Measurements from ENCODE around the gene BBX. TPM values are rescaled to one million over a fixed set of nuclear protein-coding genes. Genes with fewer than 3 reads are reported as not detected.

BBX gene
- total RNA-seq, 1 experiment from 2014 or later: 45.0 TPM

GRCh38 chr3:107729686-107730085 is 206.9 kb downstream of the BBX start:
- TF ChIP-seq FOXK1 (CRISPR knock-in tag; IDR thresholded peaks at IDR 0.05) (no peak), ZNF138 (CRISPR knock-in tag; conservative IDR thresholded peaks at IDR 0.05) (no peak), ZNF416 (CRISPR knock-in tag; IDR thresholded peaks at IDR 0.05) (no peak), CREB1 (CRISPR knock-in tag; IDR thresholded peaks at IDR 0.05) (no peak), ZNF263 (CRISPR knock-in tag; IDR thresholded peaks at IDR 0.05; ENCODE audit: low read depth) (no peak), ZNF671 (CRISPR knock-in tag; IDR thresholded peaks at IDR 0.05) (no peak), TEAD4 (CRISPR knock-in tag; IDR thresholded peaks at IDR 0.05) (no peak)
- TF ChIP-seq, protein P1, sequence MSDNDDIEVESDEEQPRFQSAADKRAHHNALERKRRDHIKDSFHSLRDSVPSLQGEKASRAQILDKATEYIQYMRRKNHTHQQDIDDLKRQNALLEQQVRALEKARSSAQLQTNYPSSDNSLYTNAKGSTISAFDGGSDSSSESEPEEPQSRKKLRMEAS (CRISPR knock-in tag; IDR thresholded peaks at IDR 0.05): no peak
- ATAC-seq (no peak), DNase-seq (ENCODE audit: low spot score) (no peak)
- no peak overlapping the region for H3K27ac Mint-ChIP-seq
- H3K4me3 Mint-ChIP-seq: no peak overlapping the region
- ChIA-PET CTCF (interaction anchor here (0.6 to 1.5 kb wide), 3 partner anchors 11 to 39 kb away, joined by 3 to 5 read pairs (median 3); no protein-coding TSS in a partner anchor), POLR2A (no interaction called here)
- peaks cover 4% of the 10 kb centered on the region for H3K4me1 Mint-ChIP-seq
- no peaks in the 10 kb centered on the region for H3K27me3 Mint-ChIP-seq (ENCODE audit: low read depth)
- peaks cover 14% of the 10 kb centered on the region for H3K36me3 Mint-ChIP-seq
- no peaks in the 10 kb centered on the region for H3K9me3 Mint-ChIP-seq

GRCh38 chr3:107734317-107734716 is 211.6 kb downstream of the BBX start:
- no peaks in the 10 kb centered on the region for H3K27me3 Mint-ChIP-seq (ENCODE audit: low read depth)
- H3K9me3 Mint-ChIP-seq: no peaks in the 10 kb centered on the region
- DNase-seq (ENCODE audit: low spot score): no peak
- CTCF ChIA-PET: no interaction called here
- H3K27ac Mint-ChIP-seq: no peak overlapping the region
- ATAC-seq: no peak
- H3K36me3 Mint-ChIP-seq: peaks cover 7% of the 10 kb centered on the region
- no peak overlapping the region for H3K4me3 Mint-ChIP-seq
- POLR2A ChIA-PET: no interaction called here
- no peaks in the 10 kb centered on the region for H3K4me1 Mint-ChIP-seq
- TF ChIP-seq ZNF281 (CRISPR knock-in tag; IDR thresholded peaks at IDR 0.05) (no peak), ATF2 (CRISPR knock-in tag; IDR thresholded peaks at IDR 0.05; ENCODE audit: borderline replicate concordance, low read depth) (no peak), E2F1 (CRISPR knock-in tag; IDR thresholded peaks at IDR 0.05) (no peak), ZNF671 (CRISPR knock-in tag; IDR thresholded peaks at IDR 0.05) (no peak), TEAD1 (CRISPR knock-in tag; IDR thresholded peaks at IDR 0.05) (no peak), ELF4 (CRISPR knock-in tag; IDR thresholded peaks at IDR 0.05; ENCODE audit: low read depth) (no peak), CREM (CRISPR knock-in tag; IDR thresholded peaks at IDR 0.05) (no peak), FOXJ3 (CRISPR knock-in tag; IDR thresholded peaks at IDR 0.05; ENCODE audit: borderline replicate concordance) (no peak), SMAD4 (CRISPR knock-in tag; IDR thresholded peaks at IDR 0.05) (no peak), ETV6 (CRISPR knock-in tag; IDR thresholded peaks at IDR 0.05) (no peak), KAT7 (CRISPR knock-in tag; IDR thresholded peaks at IDR 0.05; ENCODE audit: borderline replicate concordance) (no peak), FOXP4 (CRISPR knock-in tag; IDR thresholded peaks at IDR 0.05) (no peak)
- TF ChIP-seq, protein P2, sequence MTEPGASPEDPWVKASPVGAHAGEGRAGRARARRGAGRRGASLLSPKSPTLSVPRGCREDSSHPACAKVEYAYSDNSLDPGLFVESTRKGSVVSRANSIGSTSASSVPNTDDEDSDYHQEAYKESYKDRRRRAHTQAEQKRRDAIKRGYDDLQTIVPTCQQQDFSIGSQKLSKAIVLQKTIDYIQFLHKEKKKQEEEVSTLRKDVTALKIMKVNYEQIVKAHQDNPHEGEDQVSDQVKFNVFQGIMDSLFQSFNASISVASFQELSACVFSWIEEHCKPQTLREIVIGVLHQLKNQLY (CRISPR knock-in tag; IDR thresholded peaks at IDR 0.05): no peak
- TF ChIP-seq, protein P3, sequence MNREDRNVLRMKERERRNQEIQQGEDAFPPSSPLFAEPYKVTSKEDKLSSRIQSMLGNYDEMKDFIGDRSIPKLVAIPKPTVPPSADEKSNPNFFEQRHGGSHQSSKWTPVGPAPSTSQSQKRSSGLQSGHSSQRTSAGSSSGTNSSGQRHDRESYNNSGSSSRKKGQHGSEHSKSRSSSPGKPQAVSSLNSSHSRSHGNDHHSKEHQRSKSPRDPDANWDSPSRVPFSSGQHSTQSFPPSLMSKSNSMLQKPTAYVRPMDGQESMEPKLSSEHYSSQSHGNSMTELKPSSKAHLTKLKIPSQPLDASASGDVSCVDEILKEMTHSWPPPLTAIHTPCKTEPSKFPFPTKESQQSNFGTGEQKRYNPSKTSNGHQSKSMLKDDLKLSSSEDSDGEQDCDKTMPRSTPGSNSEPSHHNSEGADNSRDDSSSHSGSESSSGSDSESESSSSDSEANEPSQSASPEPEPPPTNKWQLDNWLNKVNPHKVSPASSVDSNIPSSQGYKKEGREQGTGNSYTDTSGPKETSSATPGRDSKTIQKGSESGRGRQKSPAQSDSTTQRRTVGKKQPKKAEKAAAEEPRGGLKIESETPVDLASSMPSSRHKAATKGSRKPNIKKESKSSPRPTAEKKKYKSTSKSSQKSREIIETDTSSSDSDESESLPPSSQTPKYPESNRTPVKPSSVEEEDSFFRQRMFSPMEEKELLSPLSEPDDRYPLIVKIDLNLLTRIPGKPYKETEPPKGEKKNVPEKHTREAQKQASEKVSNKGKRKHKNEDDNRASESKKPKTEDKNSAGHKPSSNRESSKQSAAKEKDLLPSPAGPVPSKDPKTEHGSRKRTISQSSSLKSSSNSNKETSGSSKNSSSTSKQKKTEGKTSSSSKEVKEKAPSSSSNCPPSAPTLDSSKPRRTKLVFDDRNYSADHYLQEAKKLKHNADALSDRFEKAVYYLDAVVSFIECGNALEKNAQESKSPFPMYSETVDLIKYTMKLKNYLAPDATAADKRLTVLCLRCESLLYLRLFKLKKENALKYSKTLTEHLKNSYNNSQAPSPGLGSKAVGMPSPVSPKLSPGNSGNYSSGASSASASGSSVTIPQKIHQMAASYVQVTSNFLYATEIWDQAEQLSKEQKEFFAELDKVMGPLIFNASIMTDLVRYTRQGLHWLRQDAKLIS (CRISPR knock-in tag; IDR thresholded peaks at IDR 0.05; ENCODE audit: borderline replicate concordance): no peak
- TF ChIP-seq, protein P1 (CRISPR knock-in tag; IDR thresholded peaks at IDR 0.05): no peak

All from WTC11 (cell line).